PC-9 (cell line): ENCODE measurements around the gene CREB3L1. TPM values are rescaled to one million over a fixed set of nuclear protein-coding genes. Genes with fewer than 3 reads are reported as not detected.

Source experiments
- BruUV-seq: library from RNA; stranded (reverse); fragments of 400-500 nt; replicated peaks from 2 replicates; lab custom pipeline; 2021; lab: Mats Ljungman, UMichigan
- CTCF ChIA-PET: fragments of 300-600 bp; sonication (Branson Sonifier 250); formaldehyde crosslinking; loops from one replicate; lab custom pipeline; 2022; ENCODE audit warnings: antibody characterized with exemption; lab: Charles Lee
- POLR2A ChIA-PET: fragments of 300-600 bp; sonication (Branson Sonifier 250); formaldehyde crosslinking; loops from one replicate; lab custom pipeline; 2022; ENCODE audit warnings: antibody characterized with exemption; ENCODE audit not compliant: unreplicated experiment; lab: Charles Lee
- DNase-seq, 2 experiments: peaks; one replicate each; pipeline versions ENCODE4 v3.0.0 to v3.0.0-alpha.2; 2015 to 2022; ENCODE audit warnings: mixed read lengths in 1 of 2
- H2AFZ ChIP-seq: fragments of 200-600 bp; sonication (generic); 2 replicates; pipeline ENCODE4 v1.8.1; 2017; ENCODE audit warnings: antibody characterized with exemption
- H3F3A ChIP-seq: fragments of 200-600 bp; sonication (generic); 2 replicates; pipeline ENCODE4 v1.8.1; 2017; ENCODE audit warnings: antibody characterized with exemption, mild to moderate bottlenecking, low read depth; ENCODE audit not compliant: insufficient read depth
- H3K27ac ChIP-seq: fragments of 200-600 bp; sonication (generic); 2 replicates; pipeline ENCODE4 v1.6.1; 2016; ENCODE audit warnings: mixed run types
- H3K27me3 ChIP-seq: fragments of 200-600 bp; sonication (generic); 2 replicates; pipeline ENCODE4 v1.6.1; 2016; ENCODE audit warnings: low read depth, mixed run types; ENCODE audit not compliant: insufficient read depth
- H3K36me3 ChIP-seq: fragments of 200-600 bp; sonication (generic); 2 replicates; pipeline ENCODE4 v1.6.1; 2016; ENCODE audit warnings: low read depth, mixed run types
- H3K4me1 ChIP-seq: fragments of 200-600 bp; sonication (generic); replicated peaks from 2 replicates; pipeline ENCODE4 v1.6.1; 2016; ENCODE audit warnings: mixed run types; ENCODE audit not compliant: insufficient read depth
- H3K4me2 ChIP-seq: fragments of 200-600 bp; sonication (generic); 2 replicates; pipeline ENCODE4 v1.6.1; 2017; ENCODE audit warnings: mixed run types
- H3K4me3 ChIP-seq: fragments of 200-600 bp; sonication (generic); 2 replicates; pipeline ENCODE4 v1.6.1; 2016; ENCODE audit warnings: mixed run types
- H3K79me2 ChIP-seq: fragments of 200-600 bp; sonication (generic); 2 replicates; pipeline ENCODE4 v1.6.1; 2017; ENCODE audit warnings: low read depth, mixed run types
- H3K9me2 ChIP-seq: fragments of 200-600 bp; sonication (generic); 2 replicates; pipeline ENCODE4 v1.8.1; 2017; ENCODE audit warnings: mild to moderate bottlenecking; ENCODE audit not compliant: insufficient read depth
- H3K9me3 ChIP-seq: fragments of 200-600 bp; sonication (generic); 2 replicates; pipeline ENCODE4 v1.8.1; 2016; ENCODE audit warnings: low read depth; ENCODE audit not compliant: insufficient read depth
- H4K20me1 ChIP-seq: fragments of 200-600 bp; sonication (generic); 2 replicates; pipeline ENCODE4 v1.8.1; 2017; ENCODE audit not compliant: insufficient read depth
- EZH2 ChIP-seq: fragments of 200-600 bp; sonication (generic); IDR thresholded peaks from 2 replicates; pipeline ENCODE4 v1.8.0; 2017; ENCODE audit warnings: antibody characterized with exemption, low read depth
- intact Hi-C: fragments of 100-400 bp; cut with micrococcal nuclease; formaldehyde crosslinking; loops from one replicate; pipeline ENCODE4 v1.10.0; 2022; ENCODE audit not compliant: unreplicated experiment
- total RNA-seq: library from RNA; stranded (reverse); gene quantifications from 2 replicates; pipeline ENCODE4 v1.2.3, GENCODE V29; 2021
- TF ChIP-seq, protein P1 (sequence below): fragments of 200-600 bp; sonication (generic); conservative IDR thresholded peaks from 2 replicates; pipeline ENCODE4 v1.6.1; 2017; ENCODE audit warnings: mixed run types, antibody characterized with exemption, mild to moderate bottlenecking, moderate library complexity

CREB3L1 gene
- total RNA-seq, 1 experiment from 2014 or later = 3.1 TPM

DNA sequence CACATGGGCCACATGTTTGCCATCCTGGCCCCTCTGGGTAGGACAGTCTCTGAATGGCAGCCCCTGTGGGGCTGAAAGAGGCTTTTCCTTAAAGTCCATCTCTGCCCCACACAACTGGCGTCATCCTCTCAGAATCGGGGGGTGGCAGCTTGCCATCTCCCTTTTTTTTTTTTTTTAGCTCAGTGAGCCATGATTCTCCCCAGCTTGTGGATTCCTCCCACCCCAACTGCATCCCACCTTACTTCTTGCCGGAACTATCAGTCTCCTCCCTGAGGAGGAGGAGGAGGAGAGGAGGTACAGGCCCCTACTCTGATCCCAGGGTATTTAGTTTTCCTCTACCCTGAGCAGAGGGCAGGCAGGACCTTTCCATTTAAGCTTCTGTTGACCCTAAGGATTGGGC, 73.2 kb downstream of the CREB3L1 start:
- Histone ChIP-seq H4K20me1 (peaks cover 18% of the 10 kb centered on the region), H3K9me2 (no peaks in the 10 kb centered on the region), H3K4me1 (peaks cover 22% of the 10 kb centered on the region), H3K4me2 (no peak overlapping the region), H3K27me3 (no peaks in the 10 kb centered on the region), H3K9me3 (no peaks in the 10 kb centered on the region), H3K36me3 (peaks cover 10% of the 10 kb centered on the region; the same call in 1 of the 2 replicates), H3F3A (no peaks in the 10 kb centered on the region), H3K27ac (no peak overlapping the region), H2AFZ (no peak overlapping the region), H3K4me3 (no peak overlapping the region), H3K79me2 (peaks cover 64% of the 10 kb centered on the region)
- ChIA-PET CTCF (no interaction called here), POLR2A (interaction anchor here (0.6 kb wide), 1 partner anchor 300 kb away, joined by 3 read pairs; no protein-coding TSS in a partner anchor)
- intact Hi-C loops = no loop called here
- no TSS peak for BruUV-seq
- TF ChIP-seq EZH2 = no peak
- TF ChIP-seq, protein P1, sequence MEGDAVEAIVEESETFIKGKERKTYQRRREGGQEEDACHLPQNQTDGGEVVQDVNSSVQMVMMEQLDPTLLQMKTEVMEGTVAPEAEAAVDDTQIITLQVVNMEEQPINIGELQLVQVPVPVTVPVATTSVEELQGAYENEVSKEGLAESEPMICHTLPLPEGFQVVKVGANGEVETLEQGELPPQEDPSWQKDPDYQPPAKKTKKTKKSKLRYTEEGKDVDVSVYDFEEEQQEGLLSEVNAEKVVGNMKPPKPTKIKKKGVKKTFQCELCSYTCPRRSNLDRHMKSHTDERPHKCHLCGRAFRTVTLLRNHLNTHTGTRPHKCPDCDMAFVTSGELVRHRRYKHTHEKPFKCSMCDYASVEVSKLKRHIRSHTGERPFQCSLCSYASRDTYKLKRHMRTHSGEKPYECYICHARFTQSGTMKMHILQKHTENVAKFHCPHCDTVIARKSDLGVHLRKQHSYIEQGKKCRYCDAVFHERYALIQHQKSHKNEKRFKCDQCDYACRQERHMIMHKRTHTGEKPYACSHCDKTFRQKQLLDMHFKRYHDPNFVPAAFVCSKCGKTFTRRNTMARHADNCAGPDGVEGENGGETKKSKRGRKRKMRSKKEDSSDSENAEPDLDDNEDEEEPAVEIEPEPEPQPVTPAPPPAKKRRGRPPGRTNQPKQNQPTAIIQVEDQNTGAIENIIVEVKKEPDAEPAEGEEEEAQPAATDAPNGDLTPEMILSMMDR = no peak
- no peak for DNase-seq

- POLR2A ChIA-PET = no interaction called here
- H3K4me3 ChIP-seq = no peak overlapping the region
- no peak overlapping the region for H2AFZ ChIP-seq
- intact Hi-C loops = no loop called here
- TF ChIP-seq EZH2 = no peak
- TF ChIP-seq, protein P1 = no peak
- H3K9me2 ChIP-seq = no peaks in the 10 kb centered on the region
- peaks cover 18% of the 10 kb centered on the region for H4K20me1 ChIP-seq
- no peaks in the 10 kb centered on the region for H3F3A ChIP-seq
- no peaks in the 10 kb centered on the region for H3K27me3 ChIP-seq
- peaks cover 69% of the 10 kb centered on the region for H3K79me2 ChIP-seq
- no peak overlapping the region for H3K4me2 ChIP-seq
- H3K4me1 ChIP-seq = peaks cover 22% of the 10 kb centered on the region
- H3K36me3 ChIP-seq = peaks cover 10% of the 10 kb centered on the region; the same call in 1 of the 2 replicates
- BruUV-seq = no TSS peak
- DNase-seq = no peak
- CTCF ChIA-PET = no interaction called here
- no peaks in the 10 kb centered on the region for H3K9me3 ChIP-seq
- no peak overlapping the region for H3K27ac ChIP-seq
These were observed 73.7 kb downstream of the CREB3L1 start for GRCh38 chr11:46351148-46351547.

DNA sequence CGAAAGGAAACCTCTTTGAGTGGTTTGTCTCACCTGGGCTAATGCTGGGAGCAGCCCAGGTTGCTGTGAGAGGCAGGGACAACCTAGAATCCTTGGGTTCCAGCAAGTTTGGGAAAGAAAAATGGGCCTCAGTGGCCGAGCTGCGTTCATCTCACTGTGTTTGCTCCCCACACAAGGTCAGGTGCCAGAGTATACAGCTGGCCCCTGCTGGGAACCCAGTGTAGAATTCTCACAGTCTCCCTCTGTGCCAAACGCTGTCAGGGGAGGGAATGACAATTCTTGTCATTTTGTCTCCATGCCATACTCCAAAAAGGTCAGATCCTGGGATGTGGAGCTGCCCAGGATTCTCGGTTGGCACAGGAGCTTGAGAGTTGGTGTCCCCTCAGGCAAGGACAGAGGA, 74.1 kb downstream of the CREB3L1 start:
- no peak overlapping the region for H3K4me3 ChIP-seq
- CTCF ChIA-PET = no interaction called here

More for the DNA sequence above, 74.1 kb downstream of the CREB3L1 start:
- Histone ChIP-seq H3K4me1 (peaks cover 21% of the 10 kb centered on the region), H3F3A (no peaks in the 10 kb centered on the region), H2AFZ (no peak overlapping the region), H4K20me1 (peaks cover 18% of the 10 kb centered on the region), H3K27ac (no peak overlapping the region), H3K9me2 (no peaks in the 10 kb centered on the region), H3K79me2 (peaks cover 73% of the 10 kb centered on the region), H3K36me3 (peaks cover 10% of the 10 kb centered on the region; the same call in 1 of the 2 replicates), H3K4me2 (no peak overlapping the region), H3K27me3 (no peaks in the 10 kb centered on the region), H3K9me3 (no peaks in the 10 kb centered on the region)
- BruUV-seq = no TSS peak
- TF ChIP-seq, protein P1 = no peak
- no peak for TF ChIP-seq EZH2
- intact Hi-C loops = no loop called here
- no peak for DNase-seq
- POLR2A ChIA-PET = interaction anchor here (0.5 to 0.7 kb wide), 2 partner anchors 35 to 420 kb away, joined by 3 to 7 read pairs; no protein-coding TSS in a partner anchor
